Measurements from ENCODE around the gene SLF1. TPM values are rescaled to one million over a fixed set of nuclear protein-coding genes. Genes with fewer than 3 reads are reported as not detected.

Gene SLF1
- total and polyA plus RNA-seq, 9 of the 15 experiments (the other 6 are each of a cell fraction or from before 2014, with no cell fraction given), result 9.8 to 31.1 (median 16.3) TPM

- Histone ChIP-seq H4K20me1 (replicated peaks; ENCODE audit: control insufficient read depth, insufficient read depth, low read length) (no peaks in the 10 kb centered on the region), H3K36me3 (ENCODE audit: control insufficient read depth, insufficient read depth, low read length) (peaks cover 35% of the 10 kb centered on the region; the same call in 1 of the 3 replicates), H3K9me3 (replicated peaks; ENCODE audit: control insufficient read depth, insufficient read depth, low read depth, low read length) (no peaks in the 10 kb centered on the region), H3K4me3 (no peak overlapping the region), H3K27me3 (ENCODE audit: control insufficient read depth in 2 of 2, insufficient read depth in 2 of 2, low read length in 2 of 2) (no peaks in the 10 kb centered on the region), H2AFZ (ENCODE audit: low read depth, low read length) (no peak overlapping the region), H3K9me1 (ENCODE audit: control insufficient read depth, insufficient read depth, low read length) (no peaks in the 10 kb centered on the region), H3K4me2 (ENCODE audit: insufficient read depth, low read length) (no peak overlapping the region), H3K4me1 (replicated peaks in 1 of 2; ENCODE audit: control insufficient read depth in 2 of 2, insufficient read depth in 2 of 2, low read length in 2 of 2) (no peaks in the 10 kb centered on the region), H3K79me2 (ENCODE audit: control insufficient read depth, insufficient read depth, low read length) (no peaks in the 10 kb centered on the region), H3K9ac (ENCODE audit: insufficient read depth in 1 of 2, low read depth in 2 of 2, low read length in 2 of 2) (no peak overlapping the region), H3K27ac (ENCODE audit: extremely low read depth, low read depth, low read length) (no peak overlapping the region)
- CTCF ChIA-PET (ENCODE audit: low intra/inter-chr PET ratio), result no interaction called here
- FAIRE-seq, result no peak
- ATAC-seq, result no peak
- intact Hi-C loops (cut with micrococcal nuclease) (no loop called here), in situ Hi-C loops (cut with MboI) (no loop called here)
- TF ChIP-seq FOS (IDR thresholded peaks at IDR 0.05; ENCODE audit: extremely low read depth, insufficient read length), result no peak
- TF ChIP-seq HCFC1 (IDR thresholded peaks at IDR 0.05; ENCODE audit: low read depth, low read length), result no peak
- no TSS peak for BruUV-seq (replicated peaks)
- DNase-seq (ENCODE audit: extremely low read depth in 1 of 4, low spot score in 3 of 4), result no peak
- WGBS (ENCODE audit: insufficient coverage, low coverage, missing lambda C conversion rate), result 100% methylated on average over 1 of the region's 1 CpG
- POLR2A ChIA-PET, result no interaction called here
These were observed 31.4 kb downstream of the SLF1 start for GRCh38 chr5:94649874-94650273.

GRCh38 chr5:94658272-94658671 is 39.8 kb downstream of the SLF1 start:
- in situ Hi-C loops (cut with MboI), result no loop called here
- POLR2A ChIA-PET, result no interaction called here

More at GRCh38 chr5:94658272-94658671, 39.8 kb downstream of the SLF1 start:
- Histone ChIP-seq H3K79me2 (ENCODE audit: control insufficient read depth, insufficient read depth, low read length) (peaks cover 7% of the 10 kb centered on the region; the same call in 2 of the 3 replicates), H3K4me2 (ENCODE audit: insufficient read depth, low read length) (no peak overlapping the region), H3K9ac (ENCODE audit: insufficient read depth in 1 of 2, low read depth in 2 of 2, low read length in 2 of 2) (no peak overlapping the region), H2AFZ (ENCODE audit: low read depth, low read length) (no peak overlapping the region), H3K4me1 (replicated peaks in 1 of 2; ENCODE audit: control insufficient read depth in 2 of 2, insufficient read depth in 2 of 2, low read length in 2 of 2) (no peaks in the 10 kb centered on the region), H3K9me1 (ENCODE audit: control insufficient read depth, insufficient read depth, low read length) (no peaks in the 10 kb centered on the region), H4K20me1 (replicated peaks; ENCODE audit: control insufficient read depth, insufficient read depth, low read length) (no peaks in the 10 kb centered on the region), H3K36me3 (ENCODE audit: control insufficient read depth, insufficient read depth, low read length) (peaks cover 16% of the 10 kb centered on the region; the same call in 1 of the 3 replicates), H3K9me3 (replicated peaks; ENCODE audit: control insufficient read depth, insufficient read depth, low read depth, low read length) (peaks cover 10% of the 10 kb centered on the region), H3K4me3 (no peak overlapping the region), H3K27me3 (ENCODE audit: control insufficient read depth in 2 of 2, insufficient read depth in 2 of 2, low read length in 2 of 2) (no peaks in the 10 kb centered on the region), H3K27ac (ENCODE audit: extremely low read depth, low read depth, low read length) (no peak overlapping the region)
- WGBS (ENCODE audit: insufficient coverage, low coverage, missing lambda C conversion rate), result 88% methylated on average over 1 of the region's 1 CpG
- DNase-seq (ENCODE audit: extremely low read depth in 1 of 4, low spot score in 3 of 4) (no peak), FAIRE-seq (peak; percentile 11), ATAC-seq (no peak)
- CTCF ChIA-PET (ENCODE audit: low intra/inter-chr PET ratio), result no interaction called here
- BruUV-seq (replicated peaks), result no TSS peak
- 0 out of 2 replicates have a peak, but pooled peaks have one; percentile 36 for TF ChIP-seq ZFP1 (CRISPR knock-in tag; IDR thresholded peaks at IDR 0.05)
- no peak for TF ChIP-seq TCF3 (CRISPR knock-in tag; IDR thresholded peaks at IDR 0.05)
- TF ChIP-seq PHF20 (IDR thresholded peaks at IDR 0.05; ENCODE audit: partially characterized antibody), result no peak
- intact Hi-C loops (cut with micrococcal nuclease), result no loop called here

Data from K562 (cell line).